Kidney (tissue), 14 donors: ENCODE measurements around the gene OSBPL10. TPM values are rescaled to one million over a fixed set of nuclear protein-coding genes. Genes with fewer than 3 reads are reported as not detected.

Experiments
- DNase-seq, 5 donors: peaks; one replicate each; pipeline ENCODE4 v3.0.0-alpha.2; 2013 to 2020
- FAIRE-seq: peaks from 2 replicates; lab custom pipeline; 2012; peaks lifted over from hg19 to GRCh38; lab: Jason Lieb, UNC
- H3K27ac ChIP-seq, 2 donors: one replicate each; pipeline ENCODE4 v1.7.0; 2013; ENCODE audit warnings: low read depth in 2 of 2, low read length in 2 of 2, inconsistent platforms in 1 of 2
- H3K27me3 ChIP-seq: one replicate; pipeline ENCODE4 v1.7.1; 2013; ENCODE audit warnings: low read length, inconsistent platforms; ENCODE audit not compliant: control insufficient read depth, insufficient read depth
- H3K36me3 ChIP-seq, 3 donors: one replicate each; pipeline versions ENCODE4 v1.7.0 to v1.7.1; 2013; ENCODE audit warnings: low read length in 3 of 3, control low read depth in 1 of 3, inconsistent platforms in 1 of 3; ENCODE audit not compliant: insufficient read depth in 3 of 3, control insufficient read depth in 2 of 3
- H3K4me1 ChIP-seq, 3 donors: one replicate each; pipeline versions ENCODE4 v1.7.0 to v1.7.1; 2013; ENCODE audit warnings: low read length in 3 of 3, inconsistent platforms in 1 of 3, low read depth in 1 of 3; ENCODE audit not compliant: control insufficient read depth in 2 of 3, insufficient read depth in 2 of 3
- H3K4me3 ChIP-seq, 3 donors: one replicate each; pipeline versions ENCODE4 v1.7.0 to v1.8.1; 2013; ENCODE audit warnings: low read length in 3 of 3, control low read depth in 1 of 3, inconsistent platforms in 1 of 3
- H3K9ac ChIP-seq, 3 donors: one replicate each; pipeline versions ENCODE4 v1.7.0 to v1.7.1; 2013; ENCODE audit warnings: low read length in 3 of 3, control low read depth in 1 of 3, inconsistent platforms in 1 of 3
- H3K9me3 ChIP-seq, 3 donors: one replicate each; pipeline versions ENCODE4 v1.7.0 to v1.7.1; 2013; ENCODE audit warnings: low read length in 3 of 3, control low read depth in 1 of 3, inconsistent platforms in 1 of 3; ENCODE audit not compliant: control insufficient read depth in 2 of 3, insufficient read depth in 1 of 3
- intact Hi-C: fragments of 100-400 bp; cut with DNase I; formaldehyde crosslinking; loops from one replicate; pipeline ENCODE4 v1.11.1; 2022
- polyA plus RNA-seq: library from polyadenylated mRNA; stranded (reverse); fragments of 350-450 nt; fragmentation: Illumina TruSeq; extraction: RNeasy Lipid Tissue Mini Kit (QIAGEN cat#74804); gene quantifications from one replicate; pipeline ENCODE4 v1.2.3, GENCODE V29; 2014; ENCODE audit warnings: low read depth, low replicate concordance; ENCODE audit not compliant: insufficient read depth
- total RNA-seq: library from RNA; stranded (reverse); fragmentation: NEBNext Ultra II Directional; extraction: Animal tissue kit (Norgen Biotek cat#: 25700); gene quantifications from one replicate; pipeline ENCODE4 v1.2.1, GENCODE V29; 2021
- TF ChIP-seq, protein P1 (sequence below): IDR thresholded peaks from 3 replicates; pipeline ENCODE4 v1.5.1; 2012; ENCODE audit warnings: mild to moderate bottlenecking, moderate library complexity, borderline replicate concordance; ENCODE audit not compliant: insufficient read depth; ENCODE audit errors: extremely low read depth
- donor health status: control.
- donor health status: control.
- donor health status: control.
- donor health status: control.
- donor health status: control.
- donor health status: DM: yes; HTN: yes; CAD: no.
- donor health status: Normal renal cell carcinoma (clear cell type).

OSBPL10 gene
- total and polyA plus RNA-seq, 2 donors from 2014 or later: 11.8 to 89.3 TPM

DNA sequence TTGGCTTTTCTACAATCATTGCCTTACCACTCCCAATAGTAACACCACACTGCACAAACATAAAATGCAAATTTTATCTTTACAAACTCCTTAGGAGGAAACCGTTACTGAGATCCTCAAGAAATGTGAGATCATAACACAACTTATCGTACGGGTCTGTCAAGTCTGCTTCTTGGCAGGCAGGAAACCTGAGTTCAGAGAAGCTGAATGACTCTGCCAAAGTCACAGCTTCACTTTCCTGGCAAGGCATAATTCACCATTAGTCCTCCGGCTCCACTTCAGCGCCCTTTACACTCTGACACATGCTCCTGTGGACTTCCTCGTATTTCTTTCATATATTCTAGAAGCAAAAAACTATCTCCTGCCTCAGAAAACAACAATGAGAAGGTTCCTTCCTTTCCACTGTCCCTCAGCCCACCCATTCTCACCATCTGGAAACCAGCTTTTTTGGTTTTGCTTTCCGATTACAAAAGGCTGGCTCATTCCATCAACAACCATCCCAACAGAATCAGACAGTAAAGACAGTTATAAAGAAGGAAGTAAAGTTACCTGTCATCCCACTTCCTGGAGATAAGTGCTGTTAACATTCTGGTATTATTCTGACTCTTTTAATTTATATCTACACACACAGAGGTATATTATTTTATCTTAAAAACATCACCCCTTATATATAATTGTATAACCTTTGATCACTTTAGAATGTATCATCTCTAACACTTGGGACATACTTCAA lies 225.0 kb downstream of the OSBPL10 start:
- H3K27me3 ChIP-seq: no peaks in the 10 kb centered on the region
- DNase-seq: peak in 2 of 5 donors; percentile 29 to 36
- H3K4me1 ChIP-seq: peaks cover 0 to 6% (median 6%) of the 10 kb centered on the region in 3 donors
- H3K27ac ChIP-seq: no peak overlapping the region
- no peak overlapping the region for H3K4me3 ChIP-seq
- TF ChIP-seq, protein P1, sequence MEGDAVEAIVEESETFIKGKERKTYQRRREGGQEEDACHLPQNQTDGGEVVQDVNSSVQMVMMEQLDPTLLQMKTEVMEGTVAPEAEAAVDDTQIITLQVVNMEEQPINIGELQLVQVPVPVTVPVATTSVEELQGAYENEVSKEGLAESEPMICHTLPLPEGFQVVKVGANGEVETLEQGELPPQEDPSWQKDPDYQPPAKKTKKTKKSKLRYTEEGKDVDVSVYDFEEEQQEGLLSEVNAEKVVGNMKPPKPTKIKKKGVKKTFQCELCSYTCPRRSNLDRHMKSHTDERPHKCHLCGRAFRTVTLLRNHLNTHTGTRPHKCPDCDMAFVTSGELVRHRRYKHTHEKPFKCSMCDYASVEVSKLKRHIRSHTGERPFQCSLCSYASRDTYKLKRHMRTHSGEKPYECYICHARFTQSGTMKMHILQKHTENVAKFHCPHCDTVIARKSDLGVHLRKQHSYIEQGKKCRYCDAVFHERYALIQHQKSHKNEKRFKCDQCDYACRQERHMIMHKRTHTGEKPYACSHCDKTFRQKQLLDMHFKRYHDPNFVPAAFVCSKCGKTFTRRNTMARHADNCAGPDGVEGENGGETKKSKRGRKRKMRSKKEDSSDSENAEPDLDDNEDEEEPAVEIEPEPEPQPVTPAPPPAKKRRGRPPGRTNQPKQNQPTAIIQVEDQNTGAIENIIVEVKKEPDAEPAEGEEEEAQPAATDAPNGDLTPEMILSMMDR: no peak
- intact Hi-C loops: no loop called here
- no peak for FAIRE-seq
- H3K36me3 ChIP-seq: no peaks in the 10 kb centered on the region
- no peaks in the 10 kb centered on the region for H3K9me3 ChIP-seq
- no peak overlapping the region for H3K9ac ChIP-seq

- no peak overlapping the region for H3K4me3 ChIP-seq
- intact Hi-C loops: no loop called here
- no peaks in the 10 kb centered on the region for H3K9me3 ChIP-seq
- H3K4me1 ChIP-seq: peaks cover 0 to 6% (median 6%) of the 10 kb centered on the region in 3 donors
- H3K27me3 ChIP-seq: no peaks in the 10 kb centered on the region
- TF ChIP-seq, protein P1: no peak
- no peaks in the 10 kb centered on the region for H3K36me3 ChIP-seq
- DNase-seq (no peak), FAIRE-seq (no peak)
- H3K9ac ChIP-seq: no peak overlapping the region
- no peak overlapping the region for H3K27ac ChIP-seq
Measured at GRCh38 chr3:31754575-31755278, 226.3 kb downstream of the OSBPL10 start.

DNA sequence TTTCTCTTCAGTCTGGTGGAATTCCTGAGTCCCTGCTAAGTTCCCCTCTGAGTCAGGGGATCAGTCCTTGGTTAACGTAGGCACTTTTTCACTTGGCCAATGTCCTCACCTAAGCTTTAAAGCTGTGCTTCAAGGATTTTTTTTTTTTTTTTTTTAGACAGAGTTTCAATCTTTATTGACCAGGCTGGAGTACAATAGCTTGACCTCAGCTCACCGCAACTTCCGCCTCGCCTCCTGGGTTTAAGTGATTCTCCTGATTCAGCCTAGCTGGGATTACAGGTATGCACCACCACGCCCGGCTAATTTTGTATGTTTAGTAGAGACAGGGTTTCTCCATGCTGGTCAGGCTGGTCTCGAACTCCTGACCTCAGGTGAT lies 228.0 kb downstream of the OSBPL10 start:
- TF ChIP-seq, protein P1: no peak
- DNase-seq (no peak), FAIRE-seq (no peak)
- H3K9me3 ChIP-seq: no peaks in the 10 kb centered on the region
- no peaks in the 10 kb centered on the region for H3K27me3 ChIP-seq
- no peak overlapping the region for H3K4me3 ChIP-seq
- intact Hi-C loops: no loop called here
- peaks cover 0 to 6% (median 6%) of the 10 kb centered on the region in 3 donors for H3K4me1 ChIP-seq
- H3K9ac ChIP-seq: no peak overlapping the region
- no peak overlapping the region for H3K27ac ChIP-seq
- H3K36me3 ChIP-seq: no peaks in the 10 kb centered on the region
